Sigmoid colon (tissue), 7 donors: Measurements from ENCODE around the gene OXT. TPM values are rescaled to one million over a fixed set of nuclear protein-coding genes. Genes with fewer than 3 reads are reported as not detected.
"Not testable (repeated sequence)": the region's sequence is repeated elsewhere in the genome, so short reads cannot be mapped to it uniquely, and the experiment has no call there.

Experiments used
- DNase-seq: peaks from one replicate; pipeline ENCODE4 v3.0.0-alpha.2; 2019
- H3K27ac ChIP-seq, 4 donors: fragments of 200-600 bp; sonication (generic); one replicate each; pipeline ENCODE4 v1.5.1; 2016 to 2019; ENCODE audit warnings: mild to moderate bottlenecking in 1 of 4
- H3K27me3 ChIP-seq, 3 donors: fragments of 200-600 bp; sonication (generic); one replicate each; pipeline ENCODE4 v1.5.1; 2019; ENCODE audit warnings: mild to moderate bottlenecking in 1 of 3
- H3K36me3 ChIP-seq, 4 donors: fragments of 200-600 bp; sonication (generic); one replicate each; pipeline ENCODE4 v1.5.1; 2016 to 2019
- H3K4me1 ChIP-seq, 4 donors: fragments of 200-600 bp; sonication (generic); one replicate each; pipeline ENCODE4 v1.5.1; 2017 to 2019
- H3K4me3 ChIP-seq, 4 donors: fragments of 200-600 bp; sonication (generic); one replicate each; pipeline ENCODE4 v1.5.1; 2017 to 2019; ENCODE audit warnings: mild to moderate bottlenecking in 2 of 4, moderate library complexity in 1 of 4
- H3K9me3 ChIP-seq, 4 donors: fragments of 200-600 bp in 3 of 4; sonication (generic) in 3 of 4; one replicate each; pipeline versions ENCODE4 v1.5.1 to v1.6.1; 2013 to 2019
- CTCF ChIP-seq, 4 experiments: fragments of 450-650 bp in 3 of 4; fragments of 200-600 bp in 1 of 4; IDR thresholded peaks; one replicate each; pipeline ENCODE4 v1.5.1; 2016 to 2019; ENCODE audit warnings: antibody characterized with exemption in 4 of 4, mild to moderate bottlenecking in 3 of 4, moderate library complexity in 2 of 4
- EP300 ChIP-seq, 4 donors: sonication (generic); formaldehyde crosslinking; IDR thresholded peaks; one replicate each; pipeline ENCODE4 v1.6.1; 2017; ENCODE audit warnings: antibody characterized with exemption in 4 of 4
- POLR2A ChIP-seq, 2 donors: fragments of 450-650 bp; IDR thresholded peaks; one replicate each; pipeline ENCODE4 v1.6.1; 2016; ENCODE audit warnings: antibody characterized with exemption in 2 of 2, mild to moderate bottlenecking in 2 of 2, moderate library complexity in 2 of 2
- POLR2AphosphoS5 ChIP-seq, 4 donors: sonication (generic); formaldehyde crosslinking; IDR thresholded peaks; one replicate each; pipeline ENCODE4 v1.6.1; 2017; ENCODE audit warnings: antibody characterized with exemption in 4 of 4
- WGBS, 2 donors: extraction: QIAGEN DNeasy Blood & Tissue Kit; methylation state at CpG; one replicate each; pipeline ENCODE4 v1.1.7; 2013; 5-methylcytosine and 5-hydroxymethylcytosine counted together
- intact Hi-C: fragments of 100-400 bp; cut with DNase I; formaldehyde crosslinking; loops from one replicate; pipeline ENCODE4 v1.15.1; 2023
- polyA plus RNA-seq, 3 donors: library from polyadenylated mRNA; stranded (reverse); fragments of 200-250 nt; gene quantifications; one replicate each; pipeline ENCODE4 v1.2.3, GENCODE V29; 2013
- total RNA-seq, 4 donors: library from RNA; depleted of rRNA; stranded (reverse); fragments of >200 nt; gene quantifications; one replicate each; pipeline ENCODE4 v1.1.0, GENCODE V29; 2016
- donor health status: healthy with polysubstance abuse.
- donor health status: Bipolar disorder and iron deficiency.
- donor health status: healthy.

Gene OXT
- total and polyA plus RNA-seq, 7 donors, result 0.29 TPM; not detected in 6

- H3K36me3 ChIP-seq, result peaks cover 0 to 33% (median 14%) of the 10 kb centered on the region in 4 donors
- no peak overlapping the region for H3K27ac ChIP-seq
- no peak for DNase-seq
- no peak for TF ChIP-seq EP300 (IDR thresholded peaks at IDR 0.05)
- TF ChIP-seq POLR2A (IDR thresholded peaks at IDR 0.05), result no peak
- TF ChIP-seq CTCF (IDR thresholded peaks at IDR 0.05), result no peak
- no peak for TF ChIP-seq POLR2AphosphoS5 (IDR thresholded peaks at IDR 0.05)
- no peaks in the 10 kb centered on the region for H3K9me3 ChIP-seq
- H3K4me3 ChIP-seq, result peak overlapping the region in 1 of 4 donors; percentile 90
- intact Hi-C loops, result loop anchor here (5.0 kb wide), 2 partner anchors 125 to 395 kb away; partner anchors contain the start of genes LZTS3 and NOP56
- no peaks in the 10 kb centered on the region for H3K27me3 ChIP-seq
- WGBS, 2 donors, result 86 to 89% methylated on average over 14 of the region's 14 CpGs
- H3K4me1 ChIP-seq, result peaks cover 0 to 19% (median 18%) of the 10 kb centered on the region in 4 donors
Observed at GRCh38 chr20:3047486-3048419, 23.7 kb upstream of the OXT start.

- 72% methylated on average over 7 of the region's 7 CpGs for WGBS, 2 donors
- H3K4me1 ChIP-seq, result peaks cover 0 to 13% (median 11%) of the 10 kb centered on the region in 4 donors
- intact Hi-C loops, result no loop called here
- H3K27ac ChIP-seq, result no peak overlapping the region
- no peaks in the 10 kb centered on the region for H3K9me3 ChIP-seq
- DNase-seq, result no peak
- peaks cover 0 to 33% (median 14%) of the 10 kb centered on the region in 4 donors for H3K36me3 ChIP-seq
- TF ChIP-seq POLR2A (IDR thresholded peaks at IDR 0.05) (no peak), EP300 (IDR thresholded peaks at IDR 0.05) (no peak)
- no peaks in the 10 kb centered on the region for H3K27me3 ChIP-seq
- no peak overlapping the region for H3K4me3 ChIP-seq
Observed at GRCh38 chr20:3051385-3052019, 19.9 kb upstream of the OXT start.

GRCh38 chr20:3059489-3059888 lies 11.9 kb upstream of the OXT start:
- intact Hi-C loops, result no loop called here
- DNase-seq, result no peak
- H3K9me3 ChIP-seq, result no peaks in the 10 kb centered on the region
- H3K4me1 ChIP-seq, result no peaks in the 10 kb centered on the region
- no peak overlapping the region for H3K27ac ChIP-seq
- no peaks in the 10 kb centered on the region for H3K27me3 ChIP-seq
- 89 to 93% methylated on average over 3 of the region's 3 CpGs for WGBS, 2 donors
- no peak for TF ChIP-seq EP300 (IDR thresholded peaks at IDR 0.05)
- TF ChIP-seq POLR2A (IDR thresholded peaks at IDR 0.05), result no peak
- TF ChIP-seq POLR2AphosphoS5 (IDR thresholded peaks at IDR 0.05), result no peak
- no peak for TF ChIP-seq CTCF (IDR thresholded peaks at IDR 0.05)
- H3K36me3 ChIP-seq, result no peaks in the 10 kb centered on the region
- no peak overlapping the region for H3K4me3 ChIP-seq

GRCh38 chr20:3064119-3064518 lies 7.3 kb upstream of the OXT start:
- H3K4me3 ChIP-seq, H3K27ac ChIP-seq, intact Hi-C loops, H3K4me1 ChIP-seq, H3K27me3 ChIP-seq, H3K36me3 ChIP-seq, H3K9me3 ChIP-seq, DNase-seq: not testable (repeated sequence)
- WGBS, 2 donors, result 77 to 85% methylated on average over 6 of the region's 6 CpGs

- no peak for DNase-seq
- H3K27ac ChIP-seq, result no peak overlapping the region
- H3K9me3 ChIP-seq, result no peaks in the 10 kb centered on the region
- TF ChIP-seq EP300 (IDR thresholded peaks at IDR 0.05), result no peak
- TF ChIP-seq POLR2AphosphoS5 (IDR thresholded peaks at IDR 0.05), result no peak
- TF ChIP-seq CTCF (IDR thresholded peaks at IDR 0.05), result no peak
- no peak for TF ChIP-seq POLR2A (IDR thresholded peaks at IDR 0.05)
- 62 to 83% methylated on average over 23 of the region's 23 CpGs for WGBS, 2 donors
- intact Hi-C loops, result no loop called here
- no peaks in the 10 kb centered on the region for H3K36me3 ChIP-seq
- peaks cover 0 to 12% (median 11%) of the 10 kb centered on the region in 4 donors for H3K4me1 ChIP-seq
- no peak overlapping the region for H3K4me3 ChIP-seq
- peaks cover 12 to 24% (median 20%) of the 10 kb centered on the region in 3 donors for H3K27me3 ChIP-seq
Observed at GRCh38 chr20:3067139-3068014, 4.0 kb upstream of the OXT start.
